ENCODE data around the gene ARHGAP45. TPM values are rescaled to one million over a fixed set of nuclear protein-coding genes. Genes with fewer than 3 reads are reported as not detected.
A peak's percentile ranks its signal among the peaks of the same experiment; 100 is the strongest.

The ARHGAP45 gene
- total and polyA plus RNA-seq, 2 of the 8 experiments (the other 6 are each of a cell fraction or from before 2014, with no cell fraction given), result 31.4 to 41.8 TPM

DNA sequence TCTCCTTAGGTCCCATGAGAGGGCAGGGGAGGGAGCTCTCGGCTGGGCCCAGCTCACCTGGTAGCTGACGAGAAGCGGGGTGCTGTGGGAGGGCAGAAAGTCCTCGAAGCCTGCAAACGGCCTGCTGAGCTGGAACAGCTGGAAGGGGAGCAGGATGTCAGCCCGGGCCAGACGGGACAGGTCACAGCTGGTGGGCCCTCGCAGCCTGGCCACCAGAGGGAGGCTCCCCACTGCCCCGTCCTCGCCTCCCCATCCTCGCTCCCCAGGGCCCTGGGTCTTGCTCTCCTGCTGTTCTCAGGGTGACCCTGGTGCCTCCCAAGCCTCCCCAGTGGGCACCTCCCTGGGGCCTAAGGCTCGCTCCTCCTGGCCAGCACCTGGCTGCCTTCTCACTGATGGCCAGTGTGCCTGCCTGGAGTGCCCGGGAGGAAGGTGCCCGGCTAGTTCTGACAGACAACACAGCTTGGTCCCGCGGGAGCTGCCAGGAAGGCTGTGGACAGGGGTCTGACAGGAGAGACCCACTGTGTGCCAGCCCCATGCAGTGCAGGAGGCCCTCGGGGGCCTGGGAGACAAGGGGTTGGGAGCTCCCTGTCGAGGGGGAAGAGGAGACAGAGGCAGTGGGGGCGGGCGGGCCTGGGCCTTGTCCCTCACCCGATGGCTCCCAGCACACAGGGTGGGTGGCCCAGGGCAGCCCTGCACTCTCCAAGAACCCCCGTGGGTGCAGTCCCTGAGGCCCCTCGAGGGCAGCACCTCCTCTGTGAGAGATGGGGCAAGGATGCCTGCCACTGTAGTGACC, 57.1 kb downstream of the ARHGAP45 start:
- H4K8ac ChIP-seq (ENCODE audit: extremely low read depth, insufficient read depth, low read length), result peak overlapping the region; percentile 51; the same call in 1 of the 2 replicates
- H2AK5ac ChIP-seq (ENCODE audit: low read depth, low read length), result no peak overlapping the region
- no peak overlapping the region for H2BK15ac ChIP-seq (ENCODE audit: low read length)
- H3K27ac ChIP-seq (ENCODE audit: low read depth, low read length), result peak overlapping the region; percentile 34; the same call in 1 of the 2 replicates
- peaks cover 0 to 4% (median 2%) of the 10 kb centered on the region in 4 experiments; a peak in 3 of 7 replicates for H3K4me1 ChIP-seq (replicated peaks in 1 of 4; ENCODE audit: control insufficient read depth in 3 of 4, insufficient read depth in 4 of 4, low read length in 3 of 4)
- H3K56ac ChIP-seq (replicated peaks; ENCODE audit: insufficient read length, low read depth, low read length), result no peak overlapping the region
- no peak for DNase-seq (ENCODE audit: low read depth in 1 of 2, low spot score in 2 of 2)
- peaks cover 0 to 2% of the 10 kb centered on the region in 2 experiments for H4K20me1 ChIP-seq (replicated peaks in 1 of 2; ENCODE audit: control insufficient read depth in 1 of 2, insufficient read depth in 2 of 2, low read length in 2 of 2)
- H4K91ac ChIP-seq (replicated peaks; ENCODE audit: insufficient read length, low read length), result no peak overlapping the region
- H3K9me3 ChIP-seq (ENCODE audit: insufficient read depth in 2 of 2, low read depth in 1 of 2, low read length in 1 of 2), result no peaks in the 10 kb centered on the region
- H3K23ac ChIP-seq (ENCODE audit: insufficient read length), result no peak overlapping the region
- H2BK5ac ChIP-seq (ENCODE audit: low read depth, low read length), result peak overlapping the region; percentile 81; the same call in 1 of the 2 replicates
- H4K5ac ChIP-seq (ENCODE audit: insufficient read length, low read depth, low read length), result no peak overlapping the region
- H2AFZ ChIP-seq (ENCODE audit: low read length), result no peak overlapping the region
- ChIA-PET POLR2A (ENCODE audit: partially characterized antibody) (interaction anchor here (0.6 to 1.9 kb wide), 11 partner anchors 11 to 99 kb away, joined by 3 to 7 read pairs (median 4); partner anchors contain the start of gene GPX4), CTCF (ENCODE audit: partially characterized antibody) (interaction anchor here (0.8 to 4.2 kb wide), 11 partner anchors 9 to 201 kb away, joined by 3 to 17 read pairs (median 5); no protein-coding TSS in a partner anchor)
- H3K23me2 ChIP-seq (ENCODE audit: low read depth, low read length), result no peaks in the 10 kb centered on the region
- H3K4me2 ChIP-seq (ENCODE audit: insufficient read depth in 1 of 2, low read depth in 2 of 2, low read length in 2 of 2), result no peak overlapping the region
- WGBS, 2 experiments (ENCODE audit: extremely low coverage in 1 of 2, insufficient coverage in 1 of 2, insufficient read length in 1 of 2, insufficient replicate concordance in 2 of 2, low coverage in 1 of 2, low lambda C conversion rate in 2 of 2, missing lambda C conversion rate in 1 of 2), result 93% methylated on average over 20 of the region's 23 CpGs; no CpG with 5 or more reads in 1 of the 2 experiments
- H3K4ac ChIP-seq (replicated peaks; ENCODE audit: insufficient read length, low read depth, low read length), result no peak overlapping the region
- H2BK20ac ChIP-seq (ENCODE audit: low read length), result no peak overlapping the region
- H3K18ac ChIP-seq (ENCODE audit: extremely low read depth, low read length), result no peak overlapping the region
- no peak overlapping the region for H3K14ac ChIP-seq (ENCODE audit: insufficient read length)
- H3K36me3 ChIP-seq (ENCODE audit: control insufficient read depth in 2 of 4, insufficient read depth in 4 of 4, low read length in 3 of 4), result peaks cover 2 to 47% (median 5%) of the 10 kb centered on the region in 4 experiments; a peak in 4 of 8 replicates
- no peak overlapping the region for H2BK12ac ChIP-seq (ENCODE audit: low read depth, low read length)
- H2BK120ac ChIP-seq (replicated peaks; ENCODE audit: low read depth, low read length), result no peak overlapping the region
- no peaks in the 10 kb centered on the region for H3K79me2 ChIP-seq (ENCODE audit: control insufficient read depth in 1 of 2, insufficient read depth in 2 of 2, low read length in 2 of 2)
- H3K79me1 ChIP-seq (ENCODE audit: low read depth, low read length), result no peaks in the 10 kb centered on the region
- H3K4me3 ChIP-seq (ENCODE audit: extremely low read depth in 1 of 4, insufficient read depth in 2 of 4, low read depth in 3 of 4, low read length in 4 of 4), result no peak overlapping the region
- no peak for FAIRE-seq
- no peak overlapping the region for H3K9ac ChIP-seq (replicated peaks in 1 of 4; ENCODE audit: extremely low read depth in 1 of 4, low read depth in 3 of 4, low read length in 3 of 4)
- no peaks in the 10 kb centered on the region for H3K27me3 ChIP-seq (replicated peaks in 1 of 4; ENCODE audit: control insufficient read depth in 3 of 4, extremely low read depth in 1 of 4, insufficient read depth in 3 of 4, low read length in 3 of 4)
- no peak for TF ChIP-seq JUN (IDR thresholded peaks at IDR 0.05; ENCODE audit: low read depth, low read length)
- no peak for TF ChIP-seq SRF (IDR thresholded peaks at IDR 0.05; ENCODE audit: low read depth, low read length)
- TF ChIP-seq SIRT6 (IDR thresholded peaks at IDR 0.05; ENCODE audit: low read length), result no peak
- no peak for TF ChIP-seq SIX5 (IDR thresholded peaks at IDR 0.05; ENCODE audit: low read depth, low read length)
- TF ChIP-seq TEAD4 (IDR thresholded peaks at IDR 0.05; ENCODE audit: low read depth, low read length), result no peak
- TF ChIP-seq KDM4A (IDR thresholded peaks at IDR 0.05; ENCODE audit: low read depth, low read length, severe bottlenecking), result no peak
- TF ChIP-seq EGR1 (IDR thresholded peaks at IDR 0.05; ENCODE audit: borderline replicate concordance, low read depth, low read length), result no peak
- TF ChIP-seq BCL11A (IDR thresholded peaks at IDR 0.05; ENCODE audit: low read depth in 2 of 2, low read length in 2 of 2), result no peak
- TF ChIP-seq CBX5 (IDR thresholded peaks at IDR 0.05; ENCODE audit: low read depth, low read length), result no peak
- no peak for TF ChIP-seq FOSL1 (IDR thresholded peaks at IDR 0.05; ENCODE audit: insufficient read depth, low read depth, low read length)
- TF ChIP-seq NANOG (IDR thresholded peaks at IDR 0.05; ENCODE audit: insufficient read depth, low read depth, low read length, poor library complexity, severe bottlenecking), result no peak
- TF ChIP-seq SP4 (IDR thresholded peaks at IDR 0.05; ENCODE audit: low read length), result no peak
